Upper lobe of left lung (tissue), 6 donors: ENCODE measurements around the gene TK1. TPM values are rescaled to one million over a fixed set of nuclear protein-coding genes. Genes with fewer than 3 reads are reported as not detected.

ENCODE experiments used
- ATAC-seq, 2 donors: fragments of 200-7000 bp; cut with Tn5 transposase; one replicate each; pipeline ENCODE4 v1.9.1; 2022; ENCODE audit warnings: mild to moderate bottlenecking in 2 of 2, moderate library complexity in 2 of 2; ENCODE audit not compliant: low FRiP score in 2 of 2
- DNase-seq, 2 donors: peaks; one replicate each; pipeline ENCODE4 v3.0.0-alpha.2; 2019 to 2020
- H3K27ac ChIP-seq, 4 donors: fragments of 200-600 bp; sonication (generic); one replicate each; pipeline ENCODE4 v1.5.1; 2016 to 2019
- H3K27me3 ChIP-seq, 4 donors: fragments of 200-600 bp; sonication (generic); one replicate each; pipeline ENCODE4 v1.5.1; 2017 to 2019
- H3K36me3 ChIP-seq, 4 donors: fragments of 200-600 bp; sonication (generic); one replicate each; pipeline ENCODE4 v1.5.1; 2016 to 2019
- H3K4me1 ChIP-seq, 4 donors: fragments of 200-600 bp; sonication (generic); one replicate each; pipeline ENCODE4 v1.5.1; 2018 to 2019
- H3K4me3 ChIP-seq, 4 donors: fragments of 200-600 bp; sonication (generic); one replicate each; pipeline ENCODE4 v1.5.1; 2017 to 2019; ENCODE audit warnings: mild to moderate bottlenecking in 2 of 4, moderate library complexity in 1 of 4
- H3K9me3 ChIP-seq, 4 donors: fragments of 200-600 bp; sonication (generic); one replicate each; pipeline ENCODE4 v1.5.1; 2018 to 2019
- CTCF ChIP-seq, 6 experiments: fragments of 450-650 bp in 4 of 6; fragments of 200-600 bp in 2 of 6; sonication (generic) in 2 of 6; IDR thresholded peaks; one replicate each; pipeline ENCODE4 v1.5.1; 2016 to 2019; ENCODE audit warnings: antibody characterized with exemption in 6 of 6
- EP300 ChIP-seq, 4 donors: sonication (generic); formaldehyde crosslinking; IDR thresholded peaks; one replicate each; pipeline ENCODE4 v1.5.1; 2017; ENCODE audit warnings: antibody characterized with exemption in 4 of 4, control low read depth in 2 of 4
- POLR2A ChIP-seq, 4 donors: fragments of 450-650 bp; IDR thresholded peaks; one replicate each; pipeline ENCODE4 v1.5.1; 2016 to 2017; ENCODE audit warnings: antibody characterized with exemption in 4 of 4, mild to moderate bottlenecking in 2 of 4
- POLR2AphosphoS5 ChIP-seq, 2 donors: sonication (generic); formaldehyde crosslinking; IDR thresholded peaks; one replicate each; pipeline ENCODE4 v1.5.1; 2017; ENCODE audit warnings: antibody characterized with exemption in 2 of 2
- WGBS, 2 donors: methylation state at CpG; one replicate each; pipeline ENCODE4 v1.1.5; 2017 to 2018; 5-methylcytosine and 5-hydroxymethylcytosine counted together
- total RNA-seq, 6 donors: library from RNA; depleted of rRNA in 4 of 6; stranded (reverse); fragments of >200 nt in 4 of 6; gene quantifications; one replicate each; pipeline versions ENCODE4 v1.1.0 to v1.2.1, GENCODE V29; 2016 to 2021
- donor health status: DM: no; HTN: no; CAD: no; lungs with moderate emphysema.
- donor health status: DM: no; HTN: yes; CAD: no; lungs with severe emphysema.

Gene TK1
- total RNA-seq, 6 donors from 2014 or later = 2.8 to 16.0 (median 9.0) TPM

- Histone ChIP-seq H3K4me1 (peaks cover 37 to 76% (median 51%) of the 10 kb centered on the region in 4 donors), H3K27me3 (no peaks in the 10 kb centered on the region), H3K4me3 (no peak overlapping the region), H3K27ac (peak overlapping the region in 3 of 4 donors; percentile 45 to 88 (median 73)), H3K36me3 (no peaks in the 10 kb centered on the region), H3K9me3 (no peaks in the 10 kb centered on the region)
- WGBS, 2 donors = 85 to 95% methylated on average over 10 to 12 of the region's 12 CpGs
- ATAC-seq = no peak
- no peak for DNase-seq
- TF ChIP-seq CTCF (IDR thresholded peaks at IDR 0.05) = no peak
- no peak for TF ChIP-seq EP300 (IDR thresholded peaks at IDR 0.05)
- no peak for TF ChIP-seq POLR2A (IDR thresholded peaks at IDR 0.05)
Observed at GRCh38 chr17:78183916-78184315, 2.9 kb downstream of the TK1 start.

GRCh38 chr17:78182504-78182903 lies 4.3 kb downstream of the TK1 start:
- peaks cover 28 to 65% (median 44%) of the 10 kb centered on the region in 4 donors for H3K4me1 ChIP-seq
- H3K27me3 ChIP-seq = no peaks in the 10 kb centered on the region
- no peaks in the 10 kb centered on the region for H3K9me3 ChIP-seq
- 90 to 92% methylated on average over 12 to 13 of the region's 13 CpGs for WGBS, 2 donors
- no peak for TF ChIP-seq POLR2A (IDR thresholded peaks at IDR 0.05)
- no peak for TF ChIP-seq POLR2AphosphoS5 (IDR thresholded peaks at IDR 0.05)
- no peak for TF ChIP-seq CTCF (IDR thresholded peaks at IDR 0.05)
- no peak for TF ChIP-seq EP300 (IDR thresholded peaks at IDR 0.05)
- DNase-seq (no peak), ATAC-seq (no peak)
- H3K36me3 ChIP-seq = no peaks in the 10 kb centered on the region
- H3K4me3 ChIP-seq = no peak overlapping the region
- no peak overlapping the region for H3K27ac ChIP-seq

GRCh38 chr17:78180508-78180907 lies 6.3 kb downstream of the TK1 start:
- no peak for TF ChIP-seq EP300 (IDR thresholded peaks at IDR 0.05)
- no peak for TF ChIP-seq POLR2A (IDR thresholded peaks at IDR 0.05)
- no peak for TF ChIP-seq CTCF (IDR thresholded peaks at IDR 0.05)
- TF ChIP-seq POLR2AphosphoS5 (IDR thresholded peaks at IDR 0.05) = no peak

GRCh38 chr17:78180083-78180482 lies 6.8 kb downstream of the TK1 start:
- TF ChIP-seq EP300 (IDR thresholded peaks at IDR 0.05) (no peak), CTCF (IDR thresholded peaks at IDR 0.05) (no peak), POLR2A (IDR thresholded peaks at IDR 0.05) (no peak), POLR2AphosphoS5 (IDR thresholded peaks at IDR 0.05) (no peak)
- H3K27ac ChIP-seq = peak overlapping the region; percentile 40 to 82 (median 70)
- no peak for ATAC-seq
- 51 to 58% methylated on average over 14 of the region's 14 CpGs for WGBS, 2 donors
- no peaks in the 10 kb centered on the region for H3K27me3 ChIP-seq
- H3K4me3 ChIP-seq = peak overlapping the region in 1 of 4 donors; percentile 2
- H3K9me3 ChIP-seq = no peaks in the 10 kb centered on the region
- DNase-seq = no peak
- peaks cover 34 to 64% (median 48%) of the 10 kb centered on the region in 4 donors for H3K4me1 ChIP-seq
- no peaks in the 10 kb centered on the region for H3K36me3 ChIP-seq

More at GRCh38 chr17:78180508-78180907, 6.3 kb downstream of the TK1 start:
- H3K27me3 ChIP-seq = no peaks in the 10 kb centered on the region
- 71 to 86% methylated on average over 2 of the region's 2 CpGs for WGBS, 2 donors
- H3K9me3 ChIP-seq = no peaks in the 10 kb centered on the region
- H3K36me3 ChIP-seq = no peaks in the 10 kb centered on the region
- DNase-seq (no peak), ATAC-seq (no peak)
- H3K27ac ChIP-seq = peak overlapping the region; percentile 40 to 82 (median 70)
- H3K4me3 ChIP-seq = peak overlapping the region in 1 of 4 donors; percentile 2
- peaks cover 30 to 64% (median 48%) of the 10 kb centered on the region in 4 donors for H3K4me1 ChIP-seq

- no peak overlapping the region for H3K4me3 ChIP-seq
- no peaks in the 10 kb centered on the region for H3K27me3 ChIP-seq
- WGBS, 2 donors = 81 to 90% methylated on average over 14 to 17 of the region's 17 CpGs
- DNase-seq = peak in 1 of 2 donors; percentile 90
- TF ChIP-seq POLR2AphosphoS5 (IDR thresholded peaks at IDR 0.05) (peak; percentile 69 to 80), CTCF (IDR thresholded peaks at IDR 0.05) (no peak), POLR2A (IDR thresholded peaks at IDR 0.05) (peak in 1 of 4 donors; percentile 67), EP300 (IDR thresholded peaks at IDR 0.05) (peak in 1 of 4 donors; percentile 79)
- peak overlapping the region in 3 of 4 donors; percentile 40 to 82 (median 82) for H3K27ac ChIP-seq
- no peaks in the 10 kb centered on the region for H3K36me3 ChIP-seq
- no peaks in the 10 kb centered on the region for H3K9me3 ChIP-seq
- peak; percentile 45 to 48 for ATAC-seq
- H3K4me1 ChIP-seq = peaks cover 39 to 65% (median 51%) of the 10 kb centered on the region in 4 donors
Observed at GRCh38 chr17:78179372-78179771, 7.5 kb downstream of the TK1 start.
